HepG2 (cell line): Measurements from ENCODE around the gene EEFSEC. TPM values are rescaled to one million over a fixed set of nuclear protein-coding genes. Genes with fewer than 3 reads are reported as not detected.
A peak's percentile ranks its signal among the peaks of the same experiment; 100 is the strongest.

Source experiments
- EHMT2 ChIP-seq: fragments of 200-600 bp; sonication (generic); IDR thresholded peaks from 2 replicates; pipeline ENCODE4 v1.7.0; 2017; ENCODE audit warnings: antibody characterized with exemption, low read depth, low read length, borderline replicate concordance
- HIVEP1 ChIP-seq: sonication (generic); formaldehyde crosslinking; IDR thresholded peaks from 2 replicates; pipeline ENCODE4 v1.4.0; 2020; ENCODE audit warnings: mild to moderate bottlenecking, missing genetic modification reagents
- KDM6A ChIP-seq: IDR thresholded peaks from 2 replicates; pipeline ENCODE4 v1.6.1; 2016; ENCODE audit warnings: low read depth
- PCBP2 ChIP-seq: fragments of 200-400 bp; formaldehyde crosslinking; optimal IDR thresholded peaks from 2 replicates; pipeline ENCODE3; 2018; ENCODE audit warnings: low read length, low read depth; ENCODE audit not compliant: poor library complexity, severe bottlenecking
- SP140L ChIP-seq: sonication (generic); formaldehyde crosslinking; IDR thresholded peaks from 2 replicates; pipeline ENCODE4 v1.4.0; 2020; ENCODE audit warnings: missing genetic modification reagents, borderline replicate concordance
- SRY ChIP-seq: sonication (generic); formaldehyde crosslinking; IDR thresholded peaks from 2 replicates; pipeline ENCODE4 v1.8.0; 2022; ENCODE audit warnings: mild to moderate bottlenecking, missing genetic modification reagents
- STAG1 ChIP-seq: sonication (generic); formaldehyde crosslinking; IDR thresholded peaks from 2 replicates; pipeline ENCODE4 v1.4.0; 2020; ENCODE audit warnings: missing genetic modification reagents
- TEAD3 ChIP-seq: optimal IDR thresholded peaks from 2 replicates; pipeline ENCODE3; 2016; ENCODE audit warnings: borderline replicate concordance
- TFE3 ChIP-seq: IDR thresholded peaks from 2 replicates; pipeline ENCODE4 v1.6.1; 2016
- TP53 ChIP-seq: sonication (generic); formaldehyde crosslinking; conservative IDR thresholded peaks from 2 replicates; pipeline ENCODE4 v1.4.0; 2020; ENCODE audit warnings: missing genetic modification reagents
- ZBTB3 ChIP-seq: sonication (generic); formaldehyde crosslinking; IDR thresholded peaks from 2 replicates; pipeline ENCODE4 v1.4.0; 2020; ENCODE audit warnings: low read depth, mild to moderate bottlenecking, moderate library complexity, missing genetic modification reagents, borderline replicate concordance
- ZNF232 ChIP-seq: sonication (generic); formaldehyde crosslinking; IDR thresholded peaks from 2 replicates; pipeline ENCODE4 v1.4.0; 2020; ENCODE audit warnings: missing genetic modification reagents, borderline replicate concordance
- ZNF274 ChIP-seq: sonication (generic); formaldehyde crosslinking; IDR thresholded peaks from 2 replicates; pipeline ENCODE4 v1.5.1; 2020; ENCODE audit warnings: mild to moderate bottlenecking, missing genetic modification reagents
- ZNF546 ChIP-seq: sonication (generic); formaldehyde crosslinking; conservative IDR thresholded peaks from 2 replicates; pipeline ENCODE4 v1.8.1; 2023; ENCODE audit warnings: mild to moderate bottlenecking, missing genetic modification reagents
- ZNF7 ChIP-seq: IDR thresholded peaks from 2 replicates; pipeline ENCODE4 v1.6.1; 2016; ENCODE audit warnings: missing biosample characterization, missing genetic modification reagents
- ZNF780A ChIP-seq: sonication (generic); formaldehyde crosslinking; IDR thresholded peaks from 2 replicates; pipeline ENCODE4 v1.8.0; 2022; ENCODE audit warnings: mild to moderate bottlenecking, missing genetic modification reagents, moderate library complexity
- ZNF841 ChIP-seq: sonication (generic); formaldehyde crosslinking; IDR thresholded peaks from 2 replicates; pipeline ENCODE4 v1.8.1; 2023; ENCODE audit warnings: missing genetic modification reagents, borderline replicate concordance
- ZNF891 ChIP-seq: sonication (generic); formaldehyde crosslinking; IDR thresholded peaks from 2 replicates; pipeline ENCODE4 v1.5.0; 2020; ENCODE audit warnings: mild to moderate bottlenecking, missing genetic modification reagents
- ZUFSP ChIP-seq: sonication (generic); formaldehyde crosslinking; IDR thresholded peaks from 2 replicates; pipeline ENCODE4 v1.9.0; 2021; ENCODE audit warnings: missing genetic modification reagents, mild to moderate bottlenecking, borderline replicate concordance
- polyA plus RNA-seq, 8 experiments: library from polyadenylated mRNA; depleted of rRNA in 3 of 8; stranded (reverse) in 7 of 8; unstranded in 1 of 8; fragments of >200 nt; fragmentation: Illumina TruSeq in 4 of 8; extraction: Trizol in 4 of 8; gene quantifications; 2 replicates each; pipeline versions ENCODE4 v1.2.1 to v1.2.3, GENCODE V29; 2011 to 2016; ENCODE audit warnings: low read depth in 4 of 8, missing spikeins in 1 of 8, mixed read lengths in 1 of 8; ENCODE audit not compliant: insufficient read depth in 1 of 8
- total RNA-seq, 5 experiments: library from RNA; depleted of rRNA; stranded (reverse); fragments of >200 nt; fragmentation: Illumina TruSeq; extraction: Trizol; gene quantifications; 2 replicates each; pipeline ENCODE4 v1.2.3, GENCODE V29; 2016; ENCODE audit warnings: low read depth in 1 of 5
- TF ChIP-seq, protein P1 (sequence below): sonication (generic); formaldehyde crosslinking; IDR thresholded peaks from 2 replicates; pipeline ENCODE4 v1.8.1; 2023; ENCODE audit warnings: mild to moderate bottlenecking, missing genetic modification reagents
- TF ChIP-seq, protein P2 (sequence below): IDR thresholded peaks from 2 replicates; pipeline ENCODE4 v1.6.1; 2016; ENCODE audit warnings: low read depth
- TF ChIP-seq, protein P3 (sequence below): sonication (generic); formaldehyde crosslinking; IDR thresholded peaks from 2 replicates; pipeline ENCODE4 v1.4.0; 2020; ENCODE audit warnings: missing genetic modification reagents
- TF ChIP-seq, protein P4 (sequence below): sonication (generic); formaldehyde crosslinking; IDR thresholded peaks from 2 replicates; pipeline ENCODE4 v1.4.0; 2020; ENCODE audit warnings: missing genetic modification reagents, mild to moderate bottlenecking, borderline replicate concordance

Gene EEFSEC
- total and polyA plus RNA-seq, 2 of the 13 experiments (the other 11 are each of a cell fraction or from before 2014, with no cell fraction given), result 6.4 to 24.2 TPM

GRCh38 chr3:128385080-128385832 is 232.0 kb downstream of the EEFSEC start (continued):
- TF ChIP-seq ZUFSP (CRISPR knock-in tag) (no peak), STAG1 (CRISPR knock-in tag) (no peak), KDM6A (0 out of 2 replicates have a peak, but pooled peaks have one; percentile 57), ZNF7 (no peak), ZNF841 (no peak), ZNF232 (CRISPR knock-in tag) (no peak), TP53 (no peak), HIVEP1 (CRISPR knock-in tag) (peak; percentile 56; the same call in 1 of the 2 replicates), PCBP2 (no peak), ZBTB3 (CRISPR knock-in tag) (no peak), TFE3 (CRISPR knock-in tag) (0 out of 2 replicates have a peak, but pooled peaks have one; percentile 40), SRY (CRISPR knock-in tag) (no peak), ZNF780A (CRISPR knock-in tag) (no peak), ZNF274 (CRISPR knock-in tag) (0 out of 2 replicates have a peak, but pooled peaks have one; percentile 15), ZNF546 (no peak), TEAD3 (CRISPR knock-in tag) (peak; percentile 84), SP140L (CRISPR knock-in tag) (no peak), EHMT2 (no peak), ZNF891 (0 out of 2 replicates have a peak, but pooled peaks have one; percentile 37)
- TF ChIP-seq, protein P1, sequence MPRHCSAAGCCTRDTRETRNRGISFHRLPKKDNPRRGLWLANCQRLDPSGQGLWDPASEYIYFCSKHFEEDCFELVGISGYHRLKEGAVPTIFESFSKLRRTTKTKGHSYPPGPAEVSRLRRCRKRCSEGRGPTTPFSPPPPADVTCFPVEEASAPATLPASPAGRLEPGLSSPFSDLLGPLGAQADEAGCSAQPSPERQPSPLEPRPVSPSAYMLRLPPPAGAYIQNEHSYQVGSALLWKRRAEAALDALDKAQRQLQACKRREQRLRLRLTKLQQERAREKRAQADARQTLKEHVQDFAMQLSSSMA, result no peak
- TF ChIP-seq, protein P2, sequence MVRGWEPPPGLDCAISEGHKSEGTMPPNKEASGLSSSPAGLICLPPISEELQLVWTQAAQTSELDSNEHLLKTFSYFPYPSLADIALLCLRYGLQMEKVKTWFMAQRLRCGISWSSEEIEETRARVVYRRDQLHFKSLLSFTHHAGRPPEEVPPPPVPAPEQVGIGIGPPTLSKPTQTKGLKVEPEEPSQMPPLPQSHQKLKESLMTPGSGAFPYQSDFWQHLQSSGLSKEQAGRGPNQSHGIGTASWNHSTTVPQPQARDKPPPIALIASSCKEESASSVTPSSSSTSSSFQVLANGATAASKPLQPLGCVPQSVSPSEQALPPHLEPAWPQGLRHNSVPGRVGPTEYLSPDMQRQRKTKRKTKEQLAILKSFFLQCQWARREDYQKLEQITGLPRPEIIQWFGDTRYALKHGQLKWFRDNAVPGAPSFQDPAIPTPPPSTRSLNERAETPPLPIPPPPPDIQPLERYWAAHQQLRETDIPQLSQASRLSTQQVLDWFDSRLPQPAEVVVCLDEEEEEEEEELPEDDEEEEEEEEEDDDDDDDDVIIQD (CRISPR knock-in tag), result peak; percentile 32; the same call in 1 of the 2 replicates
- TF ChIP-seq, protein P3, sequence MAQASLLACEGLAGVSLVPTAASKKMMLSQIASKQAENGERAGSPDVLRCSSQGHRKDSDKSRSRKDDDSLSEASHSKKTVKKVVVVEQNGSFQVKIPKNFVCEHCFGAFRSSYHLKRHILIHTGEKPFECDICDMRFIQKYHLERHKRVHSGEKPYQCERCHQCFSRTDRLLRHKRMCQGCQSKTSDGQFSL (CRISPR knock-in tag), result no peak
- TF ChIP-seq, protein P4, sequence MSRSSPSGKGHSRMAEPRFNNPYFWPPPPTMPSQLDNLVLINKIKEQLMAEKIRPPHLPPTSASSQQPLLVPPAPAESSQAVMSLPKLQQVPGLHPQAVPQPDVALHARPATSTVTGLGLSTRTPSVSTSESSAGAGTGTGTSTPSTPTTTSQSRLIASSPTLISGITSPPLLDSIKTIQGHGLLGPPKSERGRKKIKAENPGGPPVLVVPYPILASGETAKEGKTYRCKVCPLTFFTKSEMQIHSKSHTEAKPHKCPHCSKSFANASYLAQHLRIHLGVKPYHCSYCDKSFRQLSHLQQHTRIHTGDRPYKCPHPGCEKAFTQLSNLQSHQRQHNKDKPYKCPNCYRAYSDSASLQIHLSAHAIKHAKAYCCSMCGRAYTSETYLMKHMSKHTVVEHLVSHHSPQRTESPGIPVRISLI (CRISPR knock-in tag), result no peak
